ENCODE results near the gene CEP72.

Gene CEP72

DNA sequence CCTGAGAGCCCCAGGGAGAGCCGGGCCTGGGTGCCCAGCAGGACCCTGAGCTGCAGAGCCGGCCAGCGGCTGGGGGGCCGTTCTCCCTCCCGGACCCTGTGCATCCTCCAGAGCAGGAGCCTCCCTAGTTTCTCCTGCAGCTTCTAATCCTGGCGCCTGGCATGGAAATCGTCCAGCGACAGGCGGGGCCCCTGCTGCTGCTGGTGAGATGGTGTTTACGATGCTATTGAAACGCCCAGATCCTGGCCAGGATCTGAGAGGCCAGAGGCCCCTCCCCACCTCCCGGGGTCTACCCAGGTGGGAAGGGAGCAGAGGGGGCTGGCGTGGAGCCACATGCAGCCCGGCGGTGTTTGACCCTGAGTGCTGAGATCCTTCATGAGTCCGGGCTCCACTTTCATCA lies 38.2 kb upstream of the CEP72 start:
- no peak for TF ChIP-seq GATA2 (IDR thresholded peaks at IDR 0.05; ENCODE audit: low read depth, low read length)
- TF ChIP-seq GATA3 (IDR thresholded peaks at IDR 0.05; ENCODE audit: low read depth, low read length) = no peak

DNA sequence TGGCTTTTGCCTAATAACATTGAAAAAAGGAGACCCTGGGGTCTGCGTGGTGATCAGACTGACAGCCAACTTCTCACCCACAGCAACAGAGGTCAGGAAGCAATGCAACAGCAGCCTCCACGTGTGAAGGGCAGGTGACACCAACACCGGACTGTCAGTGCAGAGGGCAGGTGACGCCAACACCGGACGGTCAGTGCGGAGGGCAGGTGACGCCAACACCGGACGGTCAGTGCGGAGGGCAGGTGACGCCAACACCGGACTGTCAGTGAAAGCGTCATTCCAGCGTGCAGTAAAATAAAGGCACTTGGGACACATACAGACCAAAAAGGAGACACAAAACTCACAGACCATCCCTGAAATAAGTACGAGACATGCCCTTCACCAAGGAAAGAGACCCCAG lies 37.2 kb upstream of the CEP72 start:
- TF ChIP-seq GATA3 (IDR thresholded peaks at IDR 0.05; ENCODE audit: low read depth, low read length) (no peak), GATA2 (IDR thresholded peaks at IDR 0.05; ENCODE audit: low read depth, low read length) (no peak)

DNA sequence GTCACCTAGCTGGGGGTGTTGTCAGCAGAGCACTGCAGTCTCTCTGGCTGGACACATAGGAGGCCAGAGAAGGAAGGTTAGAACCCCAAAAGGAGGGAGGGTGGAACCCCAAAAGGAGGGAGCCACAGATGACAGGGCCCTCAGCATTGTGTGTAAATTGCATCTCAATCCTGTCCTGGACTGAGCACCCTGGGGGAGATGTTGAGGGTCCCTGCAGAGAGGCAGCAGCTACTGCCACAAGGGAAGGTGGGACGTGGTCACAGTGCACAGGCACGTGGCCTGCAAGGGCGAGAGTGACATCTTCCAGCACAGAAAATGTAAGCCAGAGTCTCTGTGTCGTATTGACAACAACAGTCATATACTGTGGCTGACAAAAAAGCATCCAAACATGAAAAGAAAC lies 36.5 kb upstream of the CEP72 start:
- no peak for TF ChIP-seq GATA3 (IDR thresholded peaks at IDR 0.05; ENCODE audit: low read depth, low read length)
- TF ChIP-seq GATA2 (IDR thresholded peaks at IDR 0.05; ENCODE audit: low read depth, low read length) = no peak

DNA sequence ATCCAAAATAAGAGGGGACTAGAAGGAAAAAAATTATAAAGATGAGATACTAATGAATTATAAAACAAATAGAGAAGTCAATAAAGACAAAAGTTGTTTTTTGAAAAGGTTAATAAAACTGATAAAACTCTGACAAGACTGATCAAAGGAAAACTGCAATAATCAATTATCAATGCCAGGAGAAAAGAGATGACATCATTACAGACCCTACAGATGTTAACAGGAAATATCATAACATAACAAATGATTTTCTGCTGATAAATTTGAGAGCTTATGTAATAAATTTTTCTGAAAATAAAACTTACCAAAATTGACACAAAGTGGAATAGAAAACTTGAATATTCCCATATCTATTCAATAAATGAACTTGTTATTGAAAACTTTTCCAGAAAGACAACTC lies 34.3 kb upstream of the CEP72 start:
- TF ChIP-seq GATA3 (IDR thresholded peaks at IDR 0.05; ENCODE audit: low read depth, low read length) = no peak
- TF ChIP-seq GATA2 (IDR thresholded peaks at IDR 0.05; ENCODE audit: low read depth, low read length) = no peak

DNA sequence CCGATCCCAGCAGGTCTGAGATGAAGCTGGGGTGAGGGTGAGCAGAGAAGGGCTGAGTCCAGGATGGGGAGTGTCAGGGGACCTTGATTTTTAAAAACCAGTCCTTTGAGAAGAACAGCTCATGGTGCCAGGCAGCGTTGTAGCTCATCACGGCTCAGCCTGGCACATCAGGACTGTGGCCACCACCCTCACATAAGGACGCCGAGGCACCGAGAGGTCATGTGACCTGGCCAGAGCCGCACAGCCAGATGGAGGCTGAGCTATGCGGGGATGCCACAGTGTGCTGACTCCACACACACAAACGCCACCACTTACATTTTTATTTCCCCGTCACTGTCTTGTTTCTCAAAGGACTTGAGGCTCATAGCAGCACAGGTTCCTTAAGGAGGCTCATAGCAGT lies 32.9 kb upstream of the CEP72 start:
- no peak for TF ChIP-seq GATA3 (IDR thresholded peaks at IDR 0.05; ENCODE audit: low read depth, low read length)

DNA sequence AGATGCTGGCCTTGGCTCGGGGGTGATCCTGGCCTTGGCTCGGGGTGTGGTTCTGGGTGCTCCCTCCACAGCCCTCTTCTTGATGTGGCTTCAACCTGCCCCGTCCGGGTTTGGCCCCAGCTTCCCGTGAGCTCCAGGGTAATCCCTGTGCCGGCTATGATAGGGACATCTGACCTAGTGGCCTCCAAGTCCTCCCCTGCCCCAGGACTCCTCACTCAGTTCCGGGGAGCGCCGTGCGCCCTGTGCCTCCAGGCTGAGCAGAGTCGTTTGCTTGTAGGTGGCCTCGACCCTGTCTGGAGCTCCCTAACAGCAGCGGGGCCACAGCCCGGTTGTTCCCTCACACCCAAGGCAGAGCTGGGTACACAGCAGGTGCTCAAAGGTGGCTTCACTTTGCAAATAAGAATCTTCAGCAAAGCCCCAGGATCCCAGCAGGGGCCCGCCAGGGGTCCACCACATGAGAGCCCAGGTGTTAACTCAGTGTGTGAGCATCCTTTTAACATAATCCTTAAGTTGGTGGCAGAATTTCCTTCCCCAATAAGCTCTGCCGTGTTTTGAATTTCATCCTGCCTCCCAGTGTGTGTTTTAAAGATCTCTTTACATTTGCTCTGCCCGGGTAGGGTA lies 32.3 kb upstream of the CEP72 start:
- TF ChIP-seq GATA3 (IDR thresholded peaks at IDR 0.05; ENCODE audit: low read depth, low read length) = no peak
- TF ChIP-seq GATA2 (IDR thresholded peaks at IDR 0.05; ENCODE audit: low read depth, low read length) = no peak

DNA sequence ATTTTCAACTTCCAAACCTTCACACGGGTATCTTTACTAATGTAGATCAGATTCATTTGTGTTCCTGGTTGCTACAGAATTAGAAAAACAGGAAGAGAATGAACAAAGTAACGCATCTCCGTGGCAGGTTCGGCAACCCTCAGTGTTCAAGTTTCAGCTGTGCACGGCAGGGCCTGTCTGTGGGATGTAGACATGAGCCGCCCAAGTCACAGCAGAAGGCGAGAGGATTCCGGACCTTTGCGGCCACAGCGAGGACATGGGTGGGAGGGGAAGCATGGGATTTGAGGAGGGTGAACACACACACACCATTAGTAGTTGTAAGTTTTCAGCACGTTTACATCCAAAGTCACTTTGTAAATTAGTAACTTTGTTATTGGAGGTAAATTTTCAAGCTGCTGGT lies 31.7 kb upstream of the CEP72 start:
- TF ChIP-seq GATA3 (IDR thresholded peaks at IDR 0.05; ENCODE audit: low read depth, low read length) = no peak
- no peak for TF ChIP-seq GATA2 (IDR thresholded peaks at IDR 0.05; ENCODE audit: low read depth, low read length)

DNA sequence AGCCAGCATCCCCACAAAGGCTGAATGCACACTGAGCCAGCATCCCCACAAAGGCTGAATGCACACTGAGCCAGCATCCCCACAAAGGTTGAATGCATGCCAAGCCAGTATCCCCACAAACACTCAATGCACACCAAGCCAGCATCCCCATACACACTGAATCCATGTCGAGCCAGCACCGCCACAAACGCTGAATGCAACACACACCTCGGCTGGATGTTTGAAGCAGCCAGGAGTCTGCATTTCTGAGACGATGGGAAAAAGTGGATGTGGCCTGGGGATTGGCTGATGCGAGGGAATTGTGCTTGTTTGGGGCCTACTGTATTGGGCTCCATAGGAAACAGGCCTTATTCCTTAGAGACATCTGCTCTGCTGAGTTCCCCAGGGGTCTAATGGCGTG lies 30.9 kb upstream of the CEP72 start:
- TF ChIP-seq GATA2 (IDR thresholded peaks at IDR 0.05; ENCODE audit: low read depth, low read length) (no peak), GATA3 (IDR thresholded peaks at IDR 0.05; ENCODE audit: low read depth, low read length) (no peak)

DNA sequence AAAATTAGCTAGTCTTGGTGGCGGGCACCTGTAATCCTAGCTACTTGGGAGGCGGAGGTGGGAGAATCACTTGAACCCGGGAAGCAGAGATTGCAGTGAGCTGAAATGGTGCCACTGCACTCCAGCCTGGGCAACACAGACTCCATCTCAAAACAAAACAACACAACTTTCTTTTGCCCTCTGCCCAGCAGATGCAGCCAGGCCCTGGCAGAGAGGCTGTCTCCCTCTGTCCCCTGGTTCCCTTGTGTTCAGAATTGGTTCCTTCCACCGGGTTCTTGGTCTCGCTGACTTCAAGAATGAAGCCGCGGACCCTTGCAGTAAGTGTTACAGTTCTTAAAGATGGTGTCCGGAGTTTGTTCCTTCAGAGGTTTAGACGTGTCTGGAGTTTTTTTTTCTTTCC lies 30.2 kb upstream of the CEP72 start:
- TF ChIP-seq GATA2 (IDR thresholded peaks at IDR 0.05; ENCODE audit: low read depth, low read length) (no peak), GATA3 (IDR thresholded peaks at IDR 0.05; ENCODE audit: low read depth, low read length) (no peak)

DNA sequence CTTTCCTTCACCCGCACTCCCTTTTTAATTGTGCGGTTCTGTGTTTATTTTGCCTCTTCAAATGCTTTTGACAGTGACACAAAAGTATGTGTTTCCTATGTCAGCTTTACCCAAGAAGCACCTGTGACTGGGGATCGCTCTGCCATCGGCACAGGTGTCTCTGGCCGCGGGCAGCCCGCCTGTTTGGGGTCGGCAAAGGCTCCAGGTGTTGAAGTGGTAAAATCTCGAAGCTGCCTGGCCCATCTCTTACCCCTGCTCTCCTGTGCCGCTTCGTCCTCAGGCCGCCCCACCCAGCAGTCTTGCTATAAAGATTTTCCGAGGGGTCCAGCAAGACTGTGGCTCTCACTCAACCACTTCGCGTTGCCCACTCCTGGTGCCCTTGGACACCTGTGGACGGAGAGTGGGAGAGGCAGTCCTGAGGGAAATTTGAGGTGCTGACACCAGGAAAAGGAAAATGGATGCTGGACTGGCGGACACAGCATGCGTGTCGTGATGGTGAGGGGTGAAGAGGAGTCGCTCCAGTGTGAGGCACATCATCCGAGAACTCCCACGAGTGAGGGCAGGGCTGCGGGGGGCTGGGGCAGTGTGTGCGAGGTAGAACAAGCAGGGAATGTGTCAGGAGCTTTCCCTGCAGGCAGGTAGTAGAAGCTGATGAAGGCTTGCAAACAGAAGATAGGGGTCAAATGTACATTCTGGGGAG lies 29.1 kb upstream of the CEP72 start:
- TF ChIP-seq GATA3 (IDR thresholded peaks at IDR 0.05; ENCODE audit: low read depth, low read length) = no peak

DNA sequence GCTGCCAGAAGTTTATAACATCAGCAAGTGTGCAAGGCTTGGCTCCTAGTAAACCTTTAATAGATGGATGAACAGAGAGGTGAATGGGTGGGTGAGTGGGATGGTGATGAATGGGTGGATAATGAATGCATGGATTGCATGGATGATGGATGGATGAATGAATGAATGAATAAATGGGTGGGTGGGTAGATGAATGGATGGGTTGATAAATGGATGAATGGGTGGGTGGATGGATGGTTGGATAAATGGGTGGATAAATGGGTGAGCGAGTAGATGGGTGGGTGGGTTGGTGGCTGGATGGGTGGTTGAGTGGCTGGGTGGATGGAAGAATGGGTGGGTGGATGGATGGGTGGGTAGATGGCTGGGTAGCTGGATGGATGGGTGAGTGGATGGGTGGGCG lies 28.5 kb upstream of the CEP72 start:
- TF ChIP-seq GATA2 (IDR thresholded peaks at IDR 0.05; ENCODE audit: low read depth, low read length) = no peak
- no peak for TF ChIP-seq GATA3 (IDR thresholded peaks at IDR 0.05; ENCODE audit: low read depth, low read length)

DNA sequence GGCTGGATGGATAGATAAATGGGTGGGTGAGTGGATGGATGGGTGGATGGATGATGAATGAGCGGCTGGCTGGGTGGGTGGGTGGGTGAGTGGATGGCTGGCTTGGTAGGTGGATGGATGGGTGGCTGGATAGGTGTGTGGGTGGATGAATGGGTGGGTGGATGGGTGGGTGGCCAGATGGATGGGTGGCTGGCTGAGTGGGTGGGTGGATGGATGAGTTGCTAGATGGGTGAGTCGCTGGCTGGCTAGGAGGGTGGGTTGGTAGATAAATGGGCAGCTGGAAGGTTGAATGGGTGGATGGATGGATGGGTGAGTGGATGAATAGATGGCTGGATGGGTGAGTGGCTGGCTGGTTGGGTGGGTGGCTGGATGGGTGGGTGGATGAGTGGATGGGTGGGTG lies 27.9 kb upstream of the CEP72 start:
- TF ChIP-seq GATA3 (IDR thresholded peaks at IDR 0.05; ENCODE audit: low read depth, low read length) (no peak), GATA2 (IDR thresholded peaks at IDR 0.05; ENCODE audit: low read depth, low read length) (no peak)

DNA sequence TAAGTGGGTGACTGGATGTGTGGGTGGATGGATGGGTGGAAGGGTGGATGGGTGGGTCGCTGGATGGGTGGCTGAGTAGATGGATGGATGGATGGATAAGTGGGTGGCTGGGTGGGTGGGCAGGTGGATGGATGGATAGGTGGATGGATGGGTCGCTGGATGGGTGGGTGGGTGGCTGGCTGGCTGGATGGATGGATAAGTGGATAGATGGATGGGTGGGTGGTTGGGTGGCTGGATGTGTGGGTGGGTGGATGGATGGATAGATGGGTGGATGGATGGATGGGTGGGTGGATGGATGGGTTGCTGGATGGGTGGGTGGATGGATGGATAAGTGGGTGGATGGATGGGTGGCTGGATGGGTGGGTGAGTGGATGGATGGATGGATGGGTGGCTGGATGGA lies 27.3 kb upstream of the CEP72 start:
- TF ChIP-seq GATA2 (IDR thresholded peaks at IDR 0.05; ENCODE audit: low read depth, low read length) = no peak
- no peak for TF ChIP-seq GATA3 (IDR thresholded peaks at IDR 0.05; ENCODE audit: low read depth, low read length)

DNA sequence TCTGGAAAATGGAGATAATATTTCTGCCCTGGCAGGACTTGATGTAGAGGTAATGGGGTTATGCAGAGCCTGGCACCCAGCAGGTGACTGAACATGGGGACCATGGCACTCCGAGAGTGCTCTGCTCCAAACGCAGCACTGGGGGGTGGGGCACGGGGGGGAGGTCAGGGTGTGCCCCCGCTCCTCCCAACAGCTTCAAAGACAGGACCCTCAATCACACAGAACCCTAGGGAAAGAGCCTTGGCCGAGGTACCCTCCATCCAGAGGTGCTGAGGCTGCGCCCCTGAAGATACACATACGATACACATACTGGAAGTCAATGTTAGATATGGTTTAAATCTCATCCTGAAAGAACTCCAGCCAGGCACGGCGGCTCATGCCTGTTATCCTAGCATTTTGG lies 26.6 kb upstream of the CEP72 start:
- TF ChIP-seq GATA2 (IDR thresholded peaks at IDR 0.05; ENCODE audit: low read depth, low read length) (no peak), GATA3 (IDR thresholded peaks at IDR 0.05; ENCODE audit: low read depth, low read length) (no peak)

DNA sequence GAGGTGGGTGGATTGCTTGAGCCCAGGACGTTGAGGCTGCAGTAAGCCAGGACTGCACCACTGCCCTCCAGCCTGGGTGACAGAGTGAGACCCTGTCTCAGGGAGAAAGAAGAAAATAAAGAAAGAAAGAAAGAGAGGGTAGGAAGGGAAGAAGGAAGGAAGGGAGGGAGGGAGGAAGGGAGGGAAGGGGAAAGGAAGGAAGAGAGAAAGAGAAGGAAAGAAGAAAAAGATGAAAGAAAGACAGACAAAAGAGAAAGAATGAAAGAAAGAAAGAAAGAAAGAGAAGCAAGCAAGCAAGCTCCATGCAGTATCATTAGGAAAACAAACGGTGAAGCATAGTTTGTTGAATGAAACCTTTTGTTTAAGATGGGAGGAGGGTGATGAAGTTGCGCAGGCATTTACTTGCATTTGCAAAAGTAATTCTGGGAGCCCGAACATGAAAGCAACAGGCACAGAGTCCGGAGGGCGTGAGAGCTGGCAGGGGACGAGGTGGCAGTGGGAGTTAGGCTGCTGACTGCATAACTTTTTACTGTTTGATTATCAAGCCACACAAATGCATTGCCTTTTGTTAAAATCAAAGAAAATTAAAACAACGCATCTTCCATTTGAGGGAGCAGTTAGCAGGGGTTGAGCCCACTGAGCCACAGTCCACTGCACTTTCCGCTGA lies 26.0 kb upstream of the CEP72 start:
- TF ChIP-seq GATA2 (IDR thresholded peaks at IDR 0.05; ENCODE audit: low read depth, low read length) (no peak), GATA3 (IDR thresholded peaks at IDR 0.05; ENCODE audit: low read depth, low read length) (no peak)

Data from SH-SY5Y (cell line).